ENCODE results near the gene CGN.

DNA sequence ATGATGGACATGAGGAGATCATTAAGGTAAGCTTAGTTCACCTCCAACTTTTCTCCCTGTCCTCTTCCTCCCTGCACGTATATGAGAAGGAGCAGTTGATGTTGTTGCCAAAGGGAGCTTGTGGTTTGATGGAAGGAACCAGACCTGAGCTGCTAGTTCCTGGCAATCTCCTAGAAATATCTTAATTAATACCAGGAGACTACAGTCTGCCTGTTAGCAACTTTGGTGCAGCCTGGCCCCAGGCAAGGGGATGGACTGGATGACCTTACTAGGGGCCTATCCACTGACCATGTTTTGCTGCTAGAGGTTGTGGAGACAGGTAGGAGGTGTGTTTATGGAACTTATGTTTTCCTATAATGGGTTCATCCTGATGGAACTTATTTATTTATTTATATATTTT, 51.5 kb downstream of the CGN start:
- TF ChIP-seq POLR2AphosphoS5 (IDR thresholded peaks at IDR 0.05) (no peak), CTCF (IDR thresholded peaks at IDR 0.05) (no peak)

Data from suprapubic skin (tissue), 3 donors.